Cardiac muscle cell (in vitro differentiated cells and primary cell): ENCODE data around the gene SIX2. TPM values are rescaled to one million over a fixed set of nuclear protein-coding genes. Genes with fewer than 3 reads are reported as not detected.

Experiments
- DNase-seq, 2 donors: peaks; one replicate each; pipeline versions ENCODE4 v3.0.0 to v3.0.0-alpha.2; 2010 to 2017; ENCODE audit warnings: low read depth in 1 of 2, low spot score in 1 of 2
- H3K27ac ChIP-seq: fragments of 200-600 bp; sonication (generic); 2 replicates; pipeline ENCODE4 v1.5.1; 2016
- H3K27me3 ChIP-seq: fragments of 200-600 bp; sonication (generic); 2 replicates; pipeline ENCODE4 v1.6.0; 2016; ENCODE audit warnings: control low read depth
- H3K36me3 ChIP-seq: fragments of 200-600 bp; sonication (generic); 2 replicates; pipeline ENCODE4 v1.5.1; 2016; ENCODE audit warnings: control low read depth
- H3K4me1 ChIP-seq: fragments of 200-600 bp; sonication (generic); 2 replicates; pipeline ENCODE4 v1.8.1; 2017; ENCODE audit warnings: low read depth, mild to moderate bottlenecking, mixed run types
- H3K4me3 ChIP-seq: fragments of 200-600 bp; sonication (generic); 2 replicates; pipeline ENCODE4 v1.5.1; 2016; ENCODE audit warnings: mild to moderate bottlenecking
- H3K9me3 ChIP-seq: fragments of 200-600 bp; sonication (generic); 2 replicates; pipeline ENCODE4 v1.5.1; 2017; ENCODE audit warnings: low read depth, mild to moderate bottlenecking, control low read depth
- CTCF ChIP-seq: IDR thresholded peaks from 2 replicates; pipeline ENCODE4 v1.5.1; 2012; ENCODE audit warnings: low read depth, mild to moderate bottlenecking, low read length
- polyA plus RNA-seq: library from polyadenylated mRNA; unstranded; fragments of >200 nt; fragmentation: Nextera tagmentation; extraction: Ambion mirVana; gene quantifications from 2 replicates; pipeline ENCODE4 v1.2.1, GENCODE V29; 2016
- total RNA-seq: library from RNA; depleted of rRNA; stranded (reverse); fragments of >200 nt; gene quantifications from 2 replicates; pipeline ENCODE4 v1.2.3, GENCODE V29; 2016

Gene SIX2
- total and polyA plus RNA-seq, 2 experiments from 2014 or later: 0.78 to 0.89 TPM

GRCh38 chr2:45047301-45047700 is 38.0 kb upstream of the SIX2 start:
- peaks cover 11% of the 10 kb centered on the region for H3K4me1 ChIP-seq
- peaks cover 5% of the 10 kb centered on the region for H3K27me3 ChIP-seq
- no peaks in the 10 kb centered on the region for H3K9me3 ChIP-seq
- DNase-seq: no peak
- no peak overlapping the region for H3K4me3 ChIP-seq
- H3K27ac ChIP-seq: no peak overlapping the region
- no peaks in the 10 kb centered on the region for H3K36me3 ChIP-seq
- TF ChIP-seq CTCF: no peak

- H3K4me1 ChIP-seq: peaks cover 15% of the 10 kb centered on the region
- no peak for TF ChIP-seq CTCF
- H3K4me3 ChIP-seq: no peak overlapping the region
- no peaks in the 10 kb centered on the region for H3K36me3 ChIP-seq
- no peak overlapping the region for H3K27ac ChIP-seq
- peak in 1 of 2 donors; percentile 84 for DNase-seq
- no peaks in the 10 kb centered on the region for H3K9me3 ChIP-seq
- peaks cover 5% of the 10 kb centered on the region for H3K27me3 ChIP-seq
These were observed 37.5 kb upstream of the SIX2 start for GRCh38 chr2:45046786-45047185.

- Histone ChIP-seq H3K36me3 (no peaks in the 10 kb centered on the region), H3K4me3 (no peak overlapping the region), H3K27ac (no peak overlapping the region), H3K27me3 (peaks cover 5% of the 10 kb centered on the region), H3K9me3 (no peaks in the 10 kb centered on the region), H3K4me1 (peaks cover 23% of the 10 kb centered on the region)
- DNase-seq: no peak
- no peak for TF ChIP-seq CTCF
These were observed 36.5 kb upstream of the SIX2 start for GRCh38 chr2:45045706-45046105.

- Histone ChIP-seq H3K36me3 (no peaks in the 10 kb centered on the region), H3K4me1 (peaks cover 29% of the 10 kb centered on the region), H3K27me3 (peaks cover 5% of the 10 kb centered on the region), H3K4me3 (no peak overlapping the region), H3K27ac (no peak overlapping the region), H3K9me3 (no peaks in the 10 kb centered on the region)
- DNase-seq: no peak
- TF ChIP-seq CTCF: no peak
These were observed 35.7 kb upstream of the SIX2 start for GRCh38 chr2:45044916-45045315.

- TF ChIP-seq CTCF: no peak
- Histone ChIP-seq H3K27ac (no peak overlapping the region), H3K4me1 (peaks cover 32% of the 10 kb centered on the region), H3K36me3 (no peaks in the 10 kb centered on the region), H3K27me3 (peaks cover 5% of the 10 kb centered on the region), H3K4me3 (no peak overlapping the region), H3K9me3 (no peaks in the 10 kb centered on the region)
- DNase-seq: no peak
These were observed 33.9 kb upstream of the SIX2 start for GRCh38 chr2:45043174-45043573.

- peaks cover 5% of the 10 kb centered on the region for H3K27me3 ChIP-seq
- H3K4me3 ChIP-seq: no peak overlapping the region
- no peak overlapping the region for H3K27ac ChIP-seq
- H3K4me1 ChIP-seq: peaks cover 32% of the 10 kb centered on the region
- TF ChIP-seq CTCF: no peak
- no peaks in the 10 kb centered on the region for H3K36me3 ChIP-seq
- DNase-seq: no peak
- H3K9me3 ChIP-seq: no peaks in the 10 kb centered on the region
These were observed 33.1 kb upstream of the SIX2 start for GRCh38 chr2:45042401-45042800.
